A549 (cell line): Measurements from ENCODE around the gene ZNF326. TPM values are rescaled to one million over a fixed set of nuclear protein-coding genes. Genes with fewer than 3 reads are reported as not detected.

Experiments used
- ATAC-seq, 2 experiments: fragments of 200-7000 bp in 1 of 2; fragments of >200 bp in 1 of 2; cut with Nextera tagmentation in 1 of 2; cut with Tn5 transposase in 1 of 2; 3 replicates each; pipeline versions ENCODE4 v1.8.0 to v1.9.1; 2018 to 2020; ENCODE audit warnings: mild to moderate bottlenecking in 1 of 2, moderate library complexity in 1 of 2
- CTCF ChIA-PET: fragments of 300-600 bp; sonication (Branson Sonifier 250); formaldehyde crosslinking; extraction: SDS; loops from one replicate; lab custom pipeline; 2021; ENCODE audit warnings: antibody characterized with exemption, inconsistent platforms; lab: Yijun Ruan, JAX
- POLR2A ChIA-PET: fragments of 350-600 bp; formaldehyde crosslinking; extraction: SDS; loops from one replicate; lab custom pipeline; 2021; ENCODE audit warnings: antibody characterized with exemption, inconsistent platforms; lab: Yijun Ruan, JAX
- DNase-seq, 2 experiments: peaks; one replicate each; pipeline versions ENCODE4 v3.0.0 to v3.0.0-alpha.2; 2011 to 2016; ENCODE audit warnings: low read depth in 1 of 2, low spot score in 1 of 2
- FAIRE-seq: peaks from 2 replicates; lab custom pipeline; 2011; peaks lifted over from hg19 to GRCh38; lab: Jason Lieb, UNC
- H3K27ac ChIP-seq, 2 experiments: fragments of >200 bp; sonication (Bioruptor Twin); formaldehyde crosslinking; 3 replicates each; pipeline ENCODE4 v1.5.1; 2016 to 2017
- H3K4me1 ChIP-seq: fragments of >200 bp; sonication (Bioruptor Twin); formaldehyde crosslinking; 3 replicates; pipeline ENCODE4 v1.6.1; 2016
- H3K4me2 ChIP-seq: fragments of >200 bp; sonication (Bioruptor Twin); formaldehyde crosslinking; 3 replicates; pipeline ENCODE4 v1.6.1; 2016
- H3K4me3 ChIP-seq: fragments of >200 bp; sonication (Bioruptor Twin); formaldehyde crosslinking; 3 replicates; pipeline ENCODE4 v1.5.1; 2016
- H3K9me3 ChIP-seq: fragments of >200 bp; sonication (Bioruptor Twin); formaldehyde crosslinking; 3 replicates; pipeline ENCODE4 v1.6.1; 2016
- CBX8 ChIP-seq: fragments of 200-600 bp; sonication (generic); IDR thresholded peaks from 2 replicates; pipeline ENCODE4 v1.6.1; 2016
- CEBPB ChIP-seq, 2 experiments: fragments of >200 bp in 1 of 2; sonication (Bioruptor Twin) in 1 of 2; formaldehyde crosslinking in 1 of 2; IDR thresholded peaks; 2 replicates each; pipeline ENCODE4 v1.6.1; 2012 to 2016
- ESRRA ChIP-seq: fragments of 150-350 bp; IDR thresholded peaks from 2 replicates; pipeline ENCODE4 v1.6.1; 2014; ENCODE audit warnings: mild to moderate bottlenecking, low read length, borderline replicate concordance
- FOSB ChIP-seq: fragments of 250-450 bp; sonication (Bioruptor Pico); IDR thresholded peaks from 2 replicates; pipeline ENCODE4 v1.5.0; 2020; ENCODE audit warnings: mild to moderate bottlenecking, moderate library complexity
- FOSL2 ChIP-seq, 2 experiments: fragments of 450-650 bp in 1 of 2; fragments of >200 bp in 1 of 2; sonication (Bioruptor Twin) in 1 of 2; formaldehyde crosslinking; IDR thresholded peaks; 2 replicates each; pipeline versions ENCODE4 v1.5.0 to v1.6.1; 2016 to 2020; ENCODE audit warnings: mild to moderate bottlenecking in 1 of 2, moderate library complexity in 1 of 2
- GATA3 ChIP-seq: IDR thresholded peaks from 2 replicates; pipeline ENCODE4 v1.6.1; 2012; ENCODE audit warnings: borderline replicate concordance
- HDAC2 ChIP-seq: fragments of 200-600 bp; sonication (generic); IDR thresholded peaks from 2 replicates; pipeline ENCODE4 v1.6.1; 2016
- HEYL ChIP-seq: fragments of 250-450 bp; sonication (Bioruptor Pico); IDR thresholded peaks from 2 replicates; pipeline ENCODE4 v1.8.0; 2021; ENCODE audit warnings: mild to moderate bottlenecking, moderate library complexity
- JUNB ChIP-seq: fragments of >200 bp; sonication (Bioruptor Twin); formaldehyde crosslinking; IDR thresholded peaks from 2 replicates; pipeline ENCODE4 v1.6.1; 2016
- MAZ ChIP-seq: fragments of 150-350 bp; IDR thresholded peaks from 2 replicates; pipeline ENCODE4 v1.6.1; 2014; ENCODE audit warnings: antibody characterized with exemption, low read depth, low read length, borderline replicate concordance
- NR3C1 ChIP-seq: fragments of >200 bp; sonication (Bioruptor Twin); formaldehyde crosslinking; IDR thresholded peaks from 3 replicates; pipeline ENCODE4 v1.6.1; 2017
- POLR2A ChIP-seq: IDR thresholded peaks from 2 replicates; pipeline ENCODE4 v1.6.1; 2012; ENCODE audit warnings: mild to moderate bottlenecking, low read length
- RAD21 ChIP-seq, 2 experiments: fragments of >200 bp in 1 of 2; sonication (Bioruptor Twin) in 1 of 2; formaldehyde crosslinking in 1 of 2; IDR thresholded peaks in 1 of 2; conservative IDR thresholded peaks in 1 of 2; 2 replicates in 1 of 2; 3 replicates in 1 of 2; pipeline ENCODE4 v1.6.1; 2012 to 2018; ENCODE audit warnings: inconsistent platforms in 1 of 2
- RFX5 ChIP-seq: fragments of 450-650 bp; IDR thresholded peaks from 2 replicates; pipeline ENCODE4 v1.7.1; 2014; ENCODE audit warnings: antibody characterized with exemption, mild to moderate bottlenecking, moderate library complexity
- RNF2 ChIP-seq: fragments of 200-600 bp; sonication (generic); IDR thresholded peaks from 2 replicates; pipeline ENCODE4 v1.6.1; 2016; ENCODE audit warnings: low read depth, mild to moderate bottlenecking, antibody characterized with exemption, moderate library complexity, borderline replicate concordance
- SMC3 ChIP-seq: fragments of >200 bp; sonication (Bioruptor Twin); formaldehyde crosslinking; IDR thresholded peaks from 3 replicates; pipeline ENCODE4 v1.6.1; 2018; ENCODE audit warnings: inconsistent platforms
- ZC3H11A ChIP-seq: fragments of 450-650 bp; IDR thresholded peaks from 2 replicates; pipeline ENCODE4 v1.6.1; 2014; ENCODE audit warnings: antibody characterized with exemption, mild to moderate bottlenecking
- ZFP36 ChIP-seq: fragments of 450-650 bp; IDR thresholded peaks from 2 replicates; pipeline ENCODE4 v1.6.1; 2014; ENCODE audit warnings: borderline replicate concordance; ENCODE audit not compliant: partially characterized antibody
- WGBS: methylation state at CpG from one replicate; pipeline ENCODE4 v1.1.6; 2017; ENCODE audit errors: missing lambda C conversion rate; 5-methylcytosine and 5-hydroxymethylcytosine counted together
- polyA plus RNA-seq, 4 experiments: library from polyadenylated mRNA; depleted of rRNA in 3 of 4; stranded (reverse); fragments of >200 nt; fragmentation: RNase III in 1 of 4; extraction: RNeasy Plus Mini Kit Qiagen cat#74134 plus additional on column Dnase treatment in 1 of 4; gene quantifications; 2 replicates in 3 of 4; 3 replicates in 1 of 4; pipeline ENCODE4 v1.2.3, GENCODE V29; 2011 to 2017
- TF ChIP-seq, protein P1 (sequence below): fragments of 150-350 bp; IDR thresholded peaks from 2 replicates; pipeline ENCODE4 v1.6.1; 2014; ENCODE audit warnings: low read depth, mild to moderate bottlenecking, low read length
- TF ChIP-seq, protein P2 (sequence below): fragments of >200 bp; sonication (Bioruptor Twin); formaldehyde crosslinking; IDR thresholded peaks from 3 replicates; pipeline ENCODE4 v1.6.1; 2016
- TF ChIP-seq, protein P3 (sequence below): fragments of >200 bp; sonication (Bioruptor Twin); formaldehyde crosslinking; IDR thresholded peaks from 3 replicates; pipeline ENCODE4 v1.5.1; 2016
- TF ChIP-seq, protein P4 (sequence below): fragments of 250-450 bp; sonication (Bioruptor Pico); IDR thresholded peaks from 2 replicates; pipeline ENCODE4 v1.5.0; 2021; ENCODE audit warnings: mild to moderate bottlenecking, moderate library complexity, borderline replicate concordance

ZNF326 gene
- polyA plus RNA-seq, 2 of the 4 experiments (the other 2 are of a cell fraction) = 32.3 to 47.8 TPM

- POLR2A ChIA-PET = no interaction called here
- no peaks in the 10 kb centered on the region for H3K4me1 ChIP-seq
- no peak for TF ChIP-seq FOSL2 (IDR thresholded peaks at IDR 0.05)
- no peak for TF ChIP-seq FOSL2 (CRISPR knock-in tag; IDR thresholded peaks at IDR 0.05)
- no peak for TF ChIP-seq ESRRA
- no peak for TF ChIP-seq RNF2
- no peak for TF ChIP-seq GATA3
- TF ChIP-seq, protein P1, sequence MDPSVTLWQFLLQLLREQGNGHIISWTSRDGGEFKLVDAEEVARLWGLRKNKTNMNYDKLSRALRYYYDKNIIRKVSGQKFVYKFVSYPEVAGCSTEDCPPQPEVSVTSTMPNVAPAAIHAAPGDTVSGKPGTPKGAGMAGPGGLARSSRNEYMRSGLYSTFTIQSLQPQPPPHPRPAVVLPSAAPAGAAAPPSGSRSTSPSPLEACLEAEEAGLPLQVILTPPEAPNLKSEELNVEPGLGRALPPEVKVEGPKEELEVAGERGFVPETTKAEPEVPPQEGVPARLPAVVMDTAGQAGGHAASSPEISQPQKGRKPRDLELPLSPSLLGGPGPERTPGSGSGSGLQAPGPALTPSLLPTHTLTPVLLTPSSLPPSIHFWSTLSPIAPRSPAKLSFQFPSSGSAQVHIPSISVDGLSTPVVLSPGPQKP = no peak
- no peak for TF ChIP-seq HDAC2
- TF ChIP-seq, protein P2, sequence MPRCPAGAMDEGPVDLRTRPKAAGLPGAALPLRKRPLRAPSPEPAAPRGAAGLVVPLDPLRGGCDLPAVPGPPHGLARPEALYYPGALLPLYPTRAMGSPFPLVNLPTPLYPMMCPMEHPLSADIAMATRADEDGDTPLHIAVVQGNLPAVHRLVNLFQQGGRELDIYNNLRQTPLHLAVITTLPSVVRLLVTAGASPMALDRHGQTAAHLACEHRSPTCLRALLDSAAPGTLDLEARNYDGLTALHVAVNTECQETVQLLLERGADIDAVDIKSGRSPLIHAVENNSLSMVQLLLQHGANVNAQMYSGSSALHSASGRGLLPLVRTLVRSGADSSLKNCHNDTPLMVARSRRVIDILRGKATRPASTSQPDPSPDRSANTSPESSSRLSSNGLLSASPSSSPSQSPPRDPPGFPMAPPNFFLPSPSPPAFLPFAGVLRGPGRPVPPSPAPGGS = no peak
- no peak for TF ChIP-seq FOSB (CRISPR knock-in tag)
- TF ChIP-seq MAZ = no peak
- no peak overlapping the region for H3K4me2 ChIP-seq
- FAIRE-seq = no peak
- no peak for DNase-seq
- no peak overlapping the region for H3K4me3 ChIP-seq
- no peaks in the 10 kb centered on the region for H3K9me3 ChIP-seq
- CTCF ChIA-PET = interaction anchor here (1.7 to 2.2 kb wide), 2 partner anchors 535 to 1121 kb away, joined by 3 to 7 read pairs; no protein-coding TSS in a partner anchor
- no peak for ATAC-seq
- no peak overlapping the region for H3K27ac ChIP-seq
- WGBS = 85% methylated on average over 5 of the region's 5 CpGs
These were observed 49.4 kb downstream of the ZNF326 start for GRCh38 chr1:90044346-90044745.

DNA sequence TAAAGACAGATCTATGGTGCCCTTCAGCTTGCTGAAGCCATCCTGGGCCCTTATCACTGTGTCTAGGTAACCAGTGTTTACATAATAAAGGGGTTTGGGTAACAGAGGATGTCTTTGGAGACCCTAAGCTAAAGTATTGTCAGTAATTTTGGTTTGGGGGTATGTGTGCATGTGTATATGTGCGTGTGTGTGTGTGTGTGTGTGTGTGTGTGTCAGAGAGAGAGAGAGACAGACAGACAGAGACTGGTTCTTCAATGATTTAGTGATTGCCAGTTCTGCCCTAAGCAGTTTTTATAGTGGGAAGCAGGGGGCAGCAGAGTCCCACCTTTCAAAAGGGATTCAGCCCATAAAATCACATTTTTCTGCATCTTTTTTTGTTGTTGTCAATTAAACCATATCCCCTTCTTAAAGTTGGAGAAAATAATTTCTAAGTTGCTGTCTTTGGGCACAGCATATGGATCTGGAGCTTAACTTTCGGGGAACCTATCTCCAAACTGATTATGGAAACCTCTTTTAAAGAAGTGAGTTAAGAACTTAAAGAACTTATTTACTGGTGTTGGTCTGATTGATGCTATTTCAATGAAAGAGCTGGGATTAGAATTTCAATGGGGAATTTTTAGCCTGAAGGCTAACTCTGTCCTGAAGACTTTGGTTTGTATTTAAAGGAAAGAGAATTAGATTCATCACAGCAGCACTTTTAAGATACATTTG is 51.1 kb downstream of the ZNF326 start:
- no peaks in the 10 kb centered on the region for H3K9me3 ChIP-seq
- 2% methylated on average over 2 of the region's 2 CpGs for WGBS
- TF ChIP-seq, protein P3, sequence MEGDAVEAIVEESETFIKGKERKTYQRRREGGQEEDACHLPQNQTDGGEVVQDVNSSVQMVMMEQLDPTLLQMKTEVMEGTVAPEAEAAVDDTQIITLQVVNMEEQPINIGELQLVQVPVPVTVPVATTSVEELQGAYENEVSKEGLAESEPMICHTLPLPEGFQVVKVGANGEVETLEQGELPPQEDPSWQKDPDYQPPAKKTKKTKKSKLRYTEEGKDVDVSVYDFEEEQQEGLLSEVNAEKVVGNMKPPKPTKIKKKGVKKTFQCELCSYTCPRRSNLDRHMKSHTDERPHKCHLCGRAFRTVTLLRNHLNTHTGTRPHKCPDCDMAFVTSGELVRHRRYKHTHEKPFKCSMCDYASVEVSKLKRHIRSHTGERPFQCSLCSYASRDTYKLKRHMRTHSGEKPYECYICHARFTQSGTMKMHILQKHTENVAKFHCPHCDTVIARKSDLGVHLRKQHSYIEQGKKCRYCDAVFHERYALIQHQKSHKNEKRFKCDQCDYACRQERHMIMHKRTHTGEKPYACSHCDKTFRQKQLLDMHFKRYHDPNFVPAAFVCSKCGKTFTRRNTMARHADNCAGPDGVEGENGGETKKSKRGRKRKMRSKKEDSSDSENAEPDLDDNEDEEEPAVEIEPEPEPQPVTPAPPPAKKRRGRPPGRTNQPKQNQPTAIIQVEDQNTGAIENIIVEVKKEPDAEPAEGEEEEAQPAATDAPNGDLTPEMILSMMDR = peak; percentile 55
- TF ChIP-seq RAD21 (conservative IDR thresholded peaks at IDR 0.05 in 1 of 2, IDR thresholded peaks at IDR 0.05 in 1 of 2) (peak; percentile 52 to 62), HDAC2 (no peak), SMC3 (peak; percentile 29; the same call in 1 of the 3 replicates)
- FAIRE-seq = no peak
- no peak overlapping the region for H3K27ac ChIP-seq
- CTCF ChIA-PET = interaction anchor here (0.6 to 2.3 kb wide), 14 partner anchors 11 to 1237 kb away, joined by 3 to 14 read pairs (median 3); no protein-coding TSS in a partner anchor
- POLR2A ChIA-PET = no interaction called here
- ATAC-seq = peak; percentile 67 to 87; a peak in 4 of 6 replicates
- DNase-seq = peak; percentile 10 to 25
- H3K4me2 ChIP-seq = no peak overlapping the region
- no peaks in the 10 kb centered on the region for H3K4me1 ChIP-seq
- no peak overlapping the region for H3K4me3 ChIP-seq

DNA sequence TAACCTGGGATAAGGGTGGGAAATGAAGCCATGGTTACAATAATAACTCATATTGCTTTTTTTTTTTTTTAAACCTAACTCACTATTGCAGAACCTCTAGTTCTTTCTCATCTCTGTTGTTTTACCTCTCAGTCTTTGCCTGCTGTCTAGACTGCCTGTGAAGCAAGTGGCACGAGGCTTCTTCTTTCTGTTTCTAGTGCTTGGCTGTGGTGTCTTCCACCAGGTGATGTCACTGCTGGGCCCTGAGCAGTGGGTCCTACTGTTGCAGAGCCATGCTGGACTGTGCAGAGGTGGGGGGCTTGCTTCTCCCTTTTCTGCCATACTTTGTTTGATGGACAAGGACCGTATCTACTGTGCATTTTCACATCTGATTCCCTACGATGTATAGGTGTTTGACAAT is 51.7 kb downstream of the ZNF326 start:
- POLR2A ChIA-PET = no interaction called here
- H3K4me1 ChIP-seq = no peaks in the 10 kb centered on the region
- H3K4me2 ChIP-seq = no peak overlapping the region
- no peak overlapping the region for H3K27ac ChIP-seq
- CTCF ChIA-PET = interaction anchor here (0.6 to 2.3 kb wide), 7 partner anchors 12 to 1232 kb away, joined by 3 to 14 read pairs (median 3); no protein-coding TSS in a partner anchor
- H3K9me3 ChIP-seq = no peaks in the 10 kb centered on the region
- no peak for FAIRE-seq
- DNase-seq = no peak
- peak in 1 of 2 experiments; percentile 30; a peak in 1 of 6 replicates for ATAC-seq
- WGBS = 58% methylated on average over 3 of the region's 3 CpGs
- H3K4me3 ChIP-seq = no peak overlapping the region
- TF ChIP-seq NR3C1 (no peak), CBX8 (no peak), RFX5 (no peak), POLR2A (no peak), FOSL2 (IDR thresholded peaks at IDR 0.05) (no peak), FOSL2 (CRISPR knock-in tag; IDR thresholded peaks at IDR 0.05) (no peak), JUNB (no peak), ZC3H11A (no peak), HEYL (CRISPR knock-in tag) (no peak), RNF2 (no peak), ZFP36 (no peak), CEBPB (IDR thresholded peaks at IDR 0.05) (no peak)
- TF ChIP-seq, protein P2 = no peak
- TF ChIP-seq, protein P3 = no peak
- TF ChIP-seq, protein P4, sequence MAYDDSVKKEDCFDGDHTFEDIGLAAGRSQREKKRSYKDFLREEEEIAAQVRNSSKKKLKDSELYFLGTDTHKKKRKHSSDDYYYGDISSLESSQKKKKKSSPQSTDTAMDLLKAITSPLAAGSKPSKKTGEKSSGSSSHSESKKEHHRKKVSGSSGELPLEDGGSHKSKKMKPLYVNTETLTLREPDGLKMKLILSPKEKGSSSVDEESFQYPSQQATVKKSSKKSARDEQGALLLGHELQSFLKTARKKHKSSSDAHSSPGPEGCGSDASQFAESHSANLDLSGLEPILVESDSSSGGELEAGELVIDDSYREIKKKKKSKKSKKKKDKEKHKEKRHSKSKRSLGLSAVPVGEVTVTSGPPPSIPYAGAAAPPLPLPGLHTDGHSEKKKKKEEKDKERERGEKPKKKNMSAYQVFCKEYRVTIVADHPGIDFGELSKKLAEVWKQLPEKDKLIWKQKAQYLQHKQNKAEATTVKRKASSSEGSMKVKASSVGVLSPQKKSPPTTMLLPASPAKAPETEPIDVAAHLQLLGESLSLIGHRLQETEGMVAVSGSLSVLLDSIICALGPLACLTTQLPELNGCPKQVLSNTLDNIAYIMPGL (CRISPR knock-in tag) = no peak
